Measurements from ENCODE around the gene ZHX3. TPM values are rescaled to one million over a fixed set of nuclear protein-coding genes. Genes with fewer than 3 reads are reported as not detected.

ZHX3 gene
- total and polyA plus RNA-seq, 2 donors (not counting 1 experiment from before 2014, with no cell fraction given) = 27.7 to 28.0 TPM

DNA sequence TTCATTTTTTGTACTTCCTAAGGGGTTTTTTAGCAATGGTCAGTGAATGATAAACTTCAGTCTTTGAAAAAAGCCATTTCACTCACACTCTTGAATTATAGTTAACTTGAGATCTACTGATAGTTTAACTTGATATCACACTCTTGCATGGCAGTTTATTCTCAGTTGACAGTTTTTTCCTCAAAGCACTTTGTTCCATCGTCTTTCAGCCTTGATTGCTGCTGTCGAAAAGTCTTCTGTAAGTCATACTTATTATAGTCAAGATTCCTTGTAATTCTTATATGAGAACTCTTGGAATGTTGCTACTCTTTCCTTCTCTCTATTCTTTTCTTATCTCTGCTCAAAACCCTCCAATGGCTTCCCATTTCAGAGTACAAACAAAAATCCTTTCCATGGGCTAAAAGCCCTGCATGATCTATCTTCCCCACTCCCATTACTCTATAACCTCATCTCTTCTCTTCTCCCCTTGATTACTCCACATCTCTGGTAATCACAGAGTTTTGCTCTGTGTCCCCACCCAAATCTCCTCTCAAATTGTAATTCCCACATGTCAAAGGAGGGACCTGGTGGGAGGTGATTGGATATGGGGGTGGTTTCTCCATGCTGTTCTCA lies 31.2 kb downstream of the ZHX3 start:
- H3K27me3 ChIP-seq (ENCODE audit: control insufficient read depth, insufficient read depth, low read length) = no peaks in the 10 kb centered on the region
- no peak overlapping the region for H3K9ac ChIP-seq (ENCODE audit: insufficient read depth, low read length)
- H3K79me2 ChIP-seq (ENCODE audit: control insufficient read depth, insufficient read depth, low read length) = peaks cover 60% of the 10 kb centered on the region
- H3K4me1 ChIP-seq (ENCODE audit: control insufficient read depth, extremely low read depth, insufficient read depth, low read length) = no peaks in the 10 kb centered on the region
- DNase-seq (ENCODE audit: low read depth in 2 of 2) = no peak
- peaks cover 4% of the 10 kb centered on the region for H3K36me3 ChIP-seq (ENCODE audit: control insufficient read depth, insufficient read depth, low read length)
- no peak overlapping the region for H3K4me2 ChIP-seq (ENCODE audit: extremely low read depth, insufficient read depth, low read length)
- H3K9me3 ChIP-seq (ENCODE audit: control insufficient read depth, insufficient read depth, low read depth, low read length) = no peaks in the 10 kb centered on the region
- H4K20me1 ChIP-seq (ENCODE audit: control insufficient read depth, extremely low read depth, insufficient read depth, low read length) = no peaks in the 10 kb centered on the region
- H3K4me3 ChIP-seq (replicated peaks in 1 of 4; ENCODE audit: control extremely low read depth in 1 of 4, insufficient read depth in 1 of 4, low read depth in 3 of 4, low read length in 4 of 4) = no peak overlapping the region
- H3K27ac ChIP-seq (ENCODE audit: insufficient read depth, low read length) = no peak overlapping the region
- TF ChIP-seq, protein P1, sequence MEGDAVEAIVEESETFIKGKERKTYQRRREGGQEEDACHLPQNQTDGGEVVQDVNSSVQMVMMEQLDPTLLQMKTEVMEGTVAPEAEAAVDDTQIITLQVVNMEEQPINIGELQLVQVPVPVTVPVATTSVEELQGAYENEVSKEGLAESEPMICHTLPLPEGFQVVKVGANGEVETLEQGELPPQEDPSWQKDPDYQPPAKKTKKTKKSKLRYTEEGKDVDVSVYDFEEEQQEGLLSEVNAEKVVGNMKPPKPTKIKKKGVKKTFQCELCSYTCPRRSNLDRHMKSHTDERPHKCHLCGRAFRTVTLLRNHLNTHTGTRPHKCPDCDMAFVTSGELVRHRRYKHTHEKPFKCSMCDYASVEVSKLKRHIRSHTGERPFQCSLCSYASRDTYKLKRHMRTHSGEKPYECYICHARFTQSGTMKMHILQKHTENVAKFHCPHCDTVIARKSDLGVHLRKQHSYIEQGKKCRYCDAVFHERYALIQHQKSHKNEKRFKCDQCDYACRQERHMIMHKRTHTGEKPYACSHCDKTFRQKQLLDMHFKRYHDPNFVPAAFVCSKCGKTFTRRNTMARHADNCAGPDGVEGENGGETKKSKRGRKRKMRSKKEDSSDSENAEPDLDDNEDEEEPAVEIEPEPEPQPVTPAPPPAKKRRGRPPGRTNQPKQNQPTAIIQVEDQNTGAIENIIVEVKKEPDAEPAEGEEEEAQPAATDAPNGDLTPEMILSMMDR (conservative IDR thresholded peaks at IDR 0.05 in 1 of 2, IDR thresholded peaks at IDR 0.05 in 1 of 2; ENCODE audit: low read depth in 1 of 2, low read length in 2 of 2) = no peak
- TF ChIP-seq EZH2 (IDR thresholded peaks at IDR 0.05; ENCODE audit: low read length, missing control alignments) = no peak
- no peak overlapping the region for H2AFZ ChIP-seq (ENCODE audit: low read length)

DNA sequence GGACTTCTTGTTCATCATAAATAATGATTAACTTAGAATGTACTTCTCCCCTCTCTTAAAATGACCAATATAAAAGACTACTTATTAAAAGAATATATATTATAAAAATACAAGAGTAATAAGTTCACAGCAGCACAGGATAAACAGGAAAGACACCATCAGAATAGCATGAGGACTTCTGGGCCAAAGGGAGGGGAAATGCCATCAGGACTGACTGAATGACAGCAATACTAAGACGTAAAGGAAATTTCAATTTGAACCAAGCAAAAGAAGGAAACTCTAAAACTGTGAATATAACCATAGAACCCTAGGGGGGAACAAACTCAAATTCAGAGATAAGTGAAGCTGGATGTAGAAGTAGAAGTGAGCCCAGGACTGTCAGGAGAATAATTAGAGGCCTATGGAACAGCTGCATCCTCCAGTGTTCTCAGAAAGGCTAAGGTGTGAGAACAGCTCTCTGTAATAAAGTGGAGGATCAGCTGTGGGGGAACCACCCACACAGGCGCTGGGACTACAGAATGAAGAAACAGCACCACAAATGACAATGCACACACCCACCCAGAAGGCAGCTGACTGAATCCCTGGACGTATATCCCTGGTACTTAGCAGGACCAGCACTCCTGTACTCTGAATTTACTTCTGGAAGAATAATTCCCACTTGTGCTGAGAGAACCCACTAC lies 37.8 kb downstream of the ZHX3 start:
- Histone ChIP-seq H4K20me1 (ENCODE audit: control insufficient read depth, extremely low read depth, insufficient read depth, low read length) (no peaks in the 10 kb centered on the region), H3K9ac (ENCODE audit: insufficient read depth, low read length) (no peak overlapping the region), H3K4me3 (replicated peaks in 1 of 4; ENCODE audit: control extremely low read depth in 1 of 4, insufficient read depth in 1 of 4, low read depth in 3 of 4, low read length in 4 of 4) (no peak overlapping the region), H3K4me2 (ENCODE audit: extremely low read depth, insufficient read depth, low read length) (no peak overlapping the region), H3K79me2 (ENCODE audit: control insufficient read depth, insufficient read depth, low read length) (peaks cover 48% of the 10 kb centered on the region), H2AFZ (ENCODE audit: low read length) (no peak overlapping the region), H3K27ac (ENCODE audit: insufficient read depth, low read length) (peak overlapping the region; percentile 2), H3K36me3 (ENCODE audit: control insufficient read depth, insufficient read depth, low read length) (peaks cover 2% of the 10 kb centered on the region), H3K27me3 (ENCODE audit: control insufficient read depth, insufficient read depth, low read length) (no peaks in the 10 kb centered on the region), H3K4me1 (ENCODE audit: control insufficient read depth, extremely low read depth, insufficient read depth, low read length) (peaks cover 2% of the 10 kb centered on the region), H3K9me3 (ENCODE audit: control insufficient read depth, insufficient read depth, low read depth, low read length) (no peaks in the 10 kb centered on the region)
- no peak for DNase-seq (ENCODE audit: low read depth in 2 of 2)
- TF ChIP-seq, protein P1 (conservative IDR thresholded peaks at IDR 0.05 in 1 of 2, IDR thresholded peaks at IDR 0.05 in 1 of 2; ENCODE audit: low read depth in 1 of 2, low read length in 2 of 2) = no peak
- TF ChIP-seq EZH2 (IDR thresholded peaks at IDR 0.05; ENCODE audit: low read length, missing control alignments) = no peak

DNA sequence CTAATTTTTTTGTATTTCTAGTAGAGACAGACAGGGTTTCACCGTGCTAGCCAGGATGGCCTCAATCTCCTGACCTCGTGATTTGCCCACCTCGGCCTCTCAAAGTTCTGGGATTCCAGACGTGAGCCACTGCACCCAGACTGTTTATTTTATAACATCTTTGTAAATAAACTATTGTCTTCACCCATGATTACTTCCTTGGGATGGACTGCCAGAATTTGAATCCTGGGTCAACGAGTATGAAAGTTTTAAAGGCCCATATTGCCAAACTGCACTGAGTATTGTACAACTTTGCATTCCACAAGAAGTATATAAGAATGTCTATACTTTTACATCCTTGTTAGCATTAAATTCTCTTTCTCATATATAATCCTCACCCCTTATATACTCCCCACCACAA lies 38.6 kb downstream of the ZHX3 start:
- H3K4me2 ChIP-seq (ENCODE audit: extremely low read depth, insufficient read depth, low read length) = no peak overlapping the region
- H3K36me3 ChIP-seq (ENCODE audit: control insufficient read depth, insufficient read depth, low read length) = peaks cover 2% of the 10 kb centered on the region
- no peak overlapping the region for H2AFZ ChIP-seq (ENCODE audit: low read length)
- H3K27ac ChIP-seq (ENCODE audit: insufficient read depth, low read length) = no peak overlapping the region
- no peak overlapping the region for H3K9ac ChIP-seq (ENCODE audit: insufficient read depth, low read length)
- H3K4me3 ChIP-seq (replicated peaks in 1 of 4; ENCODE audit: control extremely low read depth in 1 of 4, insufficient read depth in 1 of 4, low read depth in 3 of 4, low read length in 4 of 4) = no peak overlapping the region
- no peaks in the 10 kb centered on the region for H3K9me3 ChIP-seq (ENCODE audit: control insufficient read depth, insufficient read depth, low read depth, low read length)
- DNase-seq (ENCODE audit: low read depth in 2 of 2) = peak in 1 of 2 donors; percentile 20
- no peaks in the 10 kb centered on the region for H3K27me3 ChIP-seq (ENCODE audit: control insufficient read depth, insufficient read depth, low read length)
- H3K4me1 ChIP-seq (ENCODE audit: control insufficient read depth, extremely low read depth, insufficient read depth, low read length) = peaks cover 2% of the 10 kb centered on the region
- TF ChIP-seq, protein P1 (conservative IDR thresholded peaks at IDR 0.05 in 1 of 2, IDR thresholded peaks at IDR 0.05 in 1 of 2; ENCODE audit: low read depth in 1 of 2, low read length in 2 of 2) = no peak
- TF ChIP-seq EZH2 (IDR thresholded peaks at IDR 0.05; ENCODE audit: low read length, missing control alignments) = no peak
- no peaks in the 10 kb centered on the region for H4K20me1 ChIP-seq (ENCODE audit: control insufficient read depth, extremely low read depth, insufficient read depth, low read length)
- peaks cover 47% of the 10 kb centered on the region for H3K79me2 ChIP-seq (ENCODE audit: control insufficient read depth, insufficient read depth, low read length)
